ENCODE results near the gene SUGT1. TPM values are rescaled to one million over a fixed set of nuclear protein-coding genes. Genes with fewer than 3 reads are reported as not detected.
"Not testable (repeated sequence)": the region's sequence is repeated elsewhere in the genome, so short reads cannot be mapped to it uniquely, and the experiment has no call there.

Gene SUGT1
- total and polyA plus RNA-seq, 2 experiments from 2014 or later, result 61.3 to 172 TPM

DNA sequence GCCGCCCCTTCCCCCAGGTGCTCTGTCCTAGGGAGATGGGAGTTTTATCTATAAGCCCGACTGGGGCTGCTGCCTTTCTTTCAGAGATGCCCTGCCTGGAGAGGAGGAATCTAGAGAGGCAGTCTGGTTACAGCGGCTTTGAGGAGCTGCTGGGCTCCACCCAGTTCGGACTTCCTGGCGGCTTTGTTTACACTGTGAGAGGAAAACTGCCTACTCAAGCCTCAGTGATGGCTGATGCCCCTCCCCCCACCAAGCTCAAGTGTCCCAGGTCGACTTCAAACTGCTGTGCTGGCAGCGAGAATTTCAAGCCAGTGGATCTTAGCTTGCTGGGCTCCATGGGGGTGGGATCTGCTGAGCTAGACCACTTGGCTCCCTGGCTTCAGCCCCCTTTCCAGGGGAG is 68.3 kb downstream of the SUGT1 start:
- H2AFZ ChIP-seq; H3K79me2 ChIP-seq (replicated peaks; ENCODE audit: insufficient read depth); H3K4me1 ChIP-seq (ENCODE audit: insufficient read depth); H3K27ac Mint-ChIP-seq; H3K4me2 ChIP-seq; H3K4me3 ChIP-seq; H3K4me1 Mint-ChIP-seq; H3F3A ChIP-seq (replicated peaks; ENCODE audit: low read depth); H3K4me3 Mint-ChIP-seq; H3K27me3 Mint-ChIP-seq (ENCODE audit: insufficient read depth, low read depth, poor library complexity); H3K27ac ChIP-seq (ENCODE audit: low read depth); DNase-seq (ENCODE audit: low spot score); ATAC-seq; H4K20me1 ChIP-seq (replicated peaks; ENCODE audit: insufficient read depth); H3K9me2 ChIP-seq (ENCODE audit: insufficient read depth); H3K27me3 ChIP-seq (ENCODE audit: insufficient read depth): not testable (repeated sequence)
- peaks cover 85% of the 10 kb centered on the region for H3K9me3 Mint-ChIP-seq
- H3K36me3 ChIP-seq (ENCODE audit: insufficient read depth), result peaks cover 37% of the 10 kb centered on the region
- peaks cover 99% of the 10 kb centered on the region for H3K36me3 Mint-ChIP-seq (ENCODE audit: low read depth)

DNA sequence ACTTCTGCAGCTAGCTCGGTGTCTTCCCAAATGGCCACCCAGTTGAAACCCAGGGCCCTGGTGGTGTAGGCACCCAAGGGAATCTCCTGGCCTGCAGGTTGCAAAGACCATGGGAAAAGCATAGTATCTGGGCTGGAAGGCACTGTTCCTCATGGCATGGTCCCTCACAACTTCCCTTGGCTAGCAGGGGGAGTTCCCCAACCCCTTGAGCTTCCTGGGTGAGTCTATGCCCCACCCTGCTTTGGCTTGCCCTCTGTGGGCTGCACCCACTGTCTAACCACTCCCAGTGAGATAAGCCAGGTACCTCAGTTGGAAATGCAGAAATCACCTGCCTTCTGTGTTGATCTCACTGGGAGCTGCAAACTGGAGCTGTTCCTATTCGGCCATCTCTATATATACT is 68.7 kb downstream of the SUGT1 start:
- not testable (repeated sequence) for H3K27me3 ChIP-seq (ENCODE audit: insufficient read depth); H3K4me1 ChIP-seq (ENCODE audit: insufficient read depth); H2AFZ ChIP-seq; ATAC-seq; H3K79me2 ChIP-seq (replicated peaks; ENCODE audit: insufficient read depth); DNase-seq (ENCODE audit: low spot score); H3K4me3 Mint-ChIP-seq; H3F3A ChIP-seq (replicated peaks; ENCODE audit: low read depth); H4K20me1 ChIP-seq (replicated peaks; ENCODE audit: insufficient read depth); H3K9me2 ChIP-seq (ENCODE audit: insufficient read depth); H3K27me3 Mint-ChIP-seq (ENCODE audit: insufficient read depth, low read depth, poor library complexity); H3K4me3 ChIP-seq; H3K4me1 Mint-ChIP-seq; H3K27ac Mint-ChIP-seq; H3K27ac ChIP-seq (ENCODE audit: low read depth); H3K4me2 ChIP-seq
- peaks cover 37% of the 10 kb centered on the region for H3K36me3 ChIP-seq (ENCODE audit: insufficient read depth)
- peaks cover 80% of the 10 kb centered on the region for H3K9me3 Mint-ChIP-seq
- H3K36me3 Mint-ChIP-seq (ENCODE audit: low read depth), result peaks cover 98% of the 10 kb centered on the region

DNA sequence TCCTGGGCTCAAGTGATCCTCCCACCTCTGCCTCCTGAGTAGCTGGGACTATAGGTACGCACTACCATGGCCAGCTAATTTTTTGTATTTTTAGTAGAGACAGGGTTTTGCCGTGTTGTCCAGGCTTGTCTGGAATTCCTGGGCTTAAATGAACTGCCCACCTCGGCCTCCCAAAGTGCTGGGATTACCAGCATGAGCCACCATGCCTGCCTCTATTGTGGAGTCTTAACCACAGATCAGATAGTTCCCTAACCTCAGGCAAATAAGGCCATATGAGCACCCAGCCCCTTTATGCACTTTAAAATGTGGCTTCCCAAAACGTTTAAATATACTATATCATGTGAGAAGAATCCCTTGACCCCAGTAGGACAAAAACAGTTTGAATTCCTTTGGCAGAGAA is 70.5 kb downstream of the SUGT1 start:
- DNase-seq (ENCODE audit: low spot score), result no peak
- TF ChIP-seq POLR2AphosphoS5 (IDR thresholded peaks at IDR 0.05; ENCODE audit: low read depth), result no peak
- H3K36me3 Mint-ChIP-seq (ENCODE audit: low read depth), result peaks cover 95% of the 10 kb centered on the region

DNA sequence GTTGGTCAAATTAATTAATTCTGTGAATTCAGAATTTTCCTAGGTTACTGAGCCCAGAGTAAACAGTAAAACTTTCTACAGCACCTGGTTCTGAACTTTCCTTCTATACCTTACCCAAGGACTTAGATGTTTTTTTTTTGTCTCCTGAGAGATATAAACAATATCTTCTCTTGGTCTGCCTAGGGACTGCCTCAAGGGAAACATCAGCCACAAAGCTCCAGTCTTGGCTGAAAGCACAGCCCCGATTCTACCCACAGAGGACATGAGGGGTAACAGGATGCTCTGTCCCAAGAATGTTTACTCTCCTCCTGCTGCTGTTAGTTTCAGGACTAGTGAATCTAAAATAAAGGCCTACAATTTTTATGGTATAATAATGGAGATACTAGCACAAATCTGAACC is 72.7 kb downstream of the SUGT1 start:
- Histone ChIP-seq H3F3A (replicated peaks; ENCODE audit: low read depth) (0 out of 2 replicates have a peak, but pooled peaks cover 5% of the 10 kb centered on the region), H3K27me3 (ENCODE audit: insufficient read depth) (no peaks in the 10 kb centered on the region), H3K79me2 (replicated peaks; ENCODE audit: insufficient read depth) (peaks cover 5% of the 10 kb centered on the region; the same call in 1 of the 2 replicates), H3K9me2 (ENCODE audit: insufficient read depth) (no peaks in the 10 kb centered on the region), H4K20me1 (replicated peaks; ENCODE audit: insufficient read depth) (no peaks in the 10 kb centered on the region), H3K4me2 (no peak overlapping the region), H3K27ac (ENCODE audit: low read depth) (no peak overlapping the region), H2AFZ (no peak overlapping the region), H3K36me3 (ENCODE audit: insufficient read depth) (peaks cover 26% of the 10 kb centered on the region), H3K4me3 (no peak overlapping the region), H3K4me1 (ENCODE audit: insufficient read depth) (peaks cover 17% of the 10 kb centered on the region)
- Mint-ChIP-seq H3K36me3 (ENCODE audit: low read depth) (peaks cover 89% of the 10 kb centered on the region), H3K9me3 (peaks cover 45% of the 10 kb centered on the region), H3K27ac (no peak overlapping the region), H3K4me3 (no peak overlapping the region), H3K4me1 (peaks cover 17% of the 10 kb centered on the region), H3K27me3 (ENCODE audit: insufficient read depth, low read depth, poor library complexity) (peaks cover 8% of the 10 kb centered on the region)
- DNase-seq (ENCODE audit: low spot score), result no peak
- no peak for ATAC-seq
- TF ChIP-seq, protein P1, sequence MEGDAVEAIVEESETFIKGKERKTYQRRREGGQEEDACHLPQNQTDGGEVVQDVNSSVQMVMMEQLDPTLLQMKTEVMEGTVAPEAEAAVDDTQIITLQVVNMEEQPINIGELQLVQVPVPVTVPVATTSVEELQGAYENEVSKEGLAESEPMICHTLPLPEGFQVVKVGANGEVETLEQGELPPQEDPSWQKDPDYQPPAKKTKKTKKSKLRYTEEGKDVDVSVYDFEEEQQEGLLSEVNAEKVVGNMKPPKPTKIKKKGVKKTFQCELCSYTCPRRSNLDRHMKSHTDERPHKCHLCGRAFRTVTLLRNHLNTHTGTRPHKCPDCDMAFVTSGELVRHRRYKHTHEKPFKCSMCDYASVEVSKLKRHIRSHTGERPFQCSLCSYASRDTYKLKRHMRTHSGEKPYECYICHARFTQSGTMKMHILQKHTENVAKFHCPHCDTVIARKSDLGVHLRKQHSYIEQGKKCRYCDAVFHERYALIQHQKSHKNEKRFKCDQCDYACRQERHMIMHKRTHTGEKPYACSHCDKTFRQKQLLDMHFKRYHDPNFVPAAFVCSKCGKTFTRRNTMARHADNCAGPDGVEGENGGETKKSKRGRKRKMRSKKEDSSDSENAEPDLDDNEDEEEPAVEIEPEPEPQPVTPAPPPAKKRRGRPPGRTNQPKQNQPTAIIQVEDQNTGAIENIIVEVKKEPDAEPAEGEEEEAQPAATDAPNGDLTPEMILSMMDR (conservative IDR thresholded peaks at IDR 0.05; ENCODE audit: low read depth in 2 of 2), result no peak
- TF ChIP-seq EZH2 (IDR thresholded peaks at IDR 0.05; ENCODE audit: low read depth, unreplicated experiment) (no peak), ZNF114 (CRISPR knock-in tag; IDR thresholded peaks at IDR 0.05) (no peak), NANOG (IDR thresholded peaks at IDR 0.05; ENCODE audit: borderline replicate concordance) (no peak)

More for the DNA sequence above, 70.5 kb downstream of the SUGT1 start:
- Mint-ChIP-seq H3K4me1 (peaks cover 7% of the 10 kb centered on the region), H3K27me3 (ENCODE audit: insufficient read depth, low read depth, poor library complexity) (peaks cover 9% of the 10 kb centered on the region), H3K9me3 (peaks cover 66% of the 10 kb centered on the region), H3K27ac (no peak overlapping the region), H3K4me3 (no peak overlapping the region)
- Histone ChIP-seq H3K9me2 (ENCODE audit: insufficient read depth) (no peaks in the 10 kb centered on the region), H3K4me3 (no peak overlapping the region), H3K4me2 (no peak overlapping the region), H4K20me1 (replicated peaks; ENCODE audit: insufficient read depth) (no peaks in the 10 kb centered on the region), H3K27ac (ENCODE audit: low read depth) (no peak overlapping the region), H2AFZ (no peak overlapping the region), H3F3A (replicated peaks; ENCODE audit: low read depth) (no peaks in the 10 kb centered on the region), H3K27me3 (ENCODE audit: insufficient read depth) (no peaks in the 10 kb centered on the region), H3K4me1 (ENCODE audit: insufficient read depth) (peaks cover 3% of the 10 kb centered on the region), H3K79me2 (replicated peaks; ENCODE audit: insufficient read depth) (peaks cover 5% of the 10 kb centered on the region; the same call in 1 of the 2 replicates), H3K36me3 (ENCODE audit: insufficient read depth) (peaks cover 37% of the 10 kb centered on the region)
- no peak for ATAC-seq

All from GM23338 (cell line).